Adipocyte (in vitro differentiated cells): ENCODE data around the gene C19orf81.

Source experiments
- DNase-seq: peaks from one replicate; pipeline ENCODE4 v3.0.0-alpha.2; 2015; ENCODE audit warnings: low read depth
- H3K27me3 ChIP-seq: replicated peaks from 2 replicates; pipeline ENCODE4 v1.7.0; 2013; ENCODE audit warnings: mild to moderate bottlenecking, low read length, moderate library complexity; ENCODE audit not compliant: control insufficient read depth, insufficient read depth
- H3K36me3 ChIP-seq: 2 replicates; pipeline ENCODE4 v1.7.0; 2013; ENCODE audit warnings: low read length, mild to moderate bottlenecking, moderate library complexity; ENCODE audit not compliant: control insufficient read depth, insufficient read depth, severe bottlenecking
- H3K4me1 ChIP-seq: 2 replicates; pipeline ENCODE4 v1.7.0; 2013; ENCODE audit warnings: mild to moderate bottlenecking, low read length, moderate library complexity; ENCODE audit not compliant: control insufficient read depth, insufficient read depth
- H3K4me3 ChIP-seq: 2 replicates; pipeline ENCODE4 v1.7.0; 2013; ENCODE audit warnings: mild to moderate bottlenecking, low read length, moderate library complexity
- H3K9ac ChIP-seq: 2 replicates; pipeline ENCODE4 v1.7.0; 2013; ENCODE audit warnings: mild to moderate bottlenecking, low read length, moderate library complexity
- H3K9me3 ChIP-seq: 2 replicates; pipeline ENCODE4 v1.7.0; 2013; ENCODE audit warnings: mild to moderate bottlenecking, low read length, moderate library complexity; ENCODE audit not compliant: control insufficient read depth

Gene C19orf81

DNA sequence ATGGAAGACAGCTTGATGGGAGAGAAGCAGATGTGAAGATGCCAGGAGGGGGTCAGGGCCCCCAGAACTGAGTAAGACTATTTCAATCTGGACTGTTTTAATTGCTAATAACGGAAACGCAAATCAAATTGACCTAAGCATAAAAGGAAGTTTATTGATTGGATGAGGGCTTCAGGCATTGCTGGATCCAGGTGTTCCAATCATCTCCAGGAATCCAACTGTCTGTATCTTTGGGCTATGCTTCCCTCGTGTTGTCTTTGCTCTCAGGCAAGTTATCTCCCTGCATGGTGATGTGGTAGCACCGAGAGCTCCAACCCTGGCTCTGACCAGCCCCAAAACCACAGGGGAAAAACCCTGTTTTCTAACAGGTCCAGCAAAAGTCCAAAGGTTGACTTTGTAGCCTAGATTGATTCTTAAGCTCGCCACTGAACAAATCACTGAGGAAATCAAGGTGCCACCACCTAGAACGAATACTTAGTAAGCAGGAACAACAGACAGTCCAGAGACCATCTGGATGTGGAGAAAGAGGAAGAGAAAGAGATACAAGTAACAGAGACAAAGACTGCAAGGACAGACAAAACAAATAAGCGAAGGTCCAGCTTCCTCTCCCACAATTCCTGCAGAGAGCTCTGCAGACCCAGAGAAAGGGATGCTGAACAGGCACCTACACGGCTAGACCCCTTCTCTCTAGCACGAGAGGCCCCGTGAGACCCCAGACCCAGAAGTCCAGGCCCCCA, 1.2 kb upstream of the C19orf81 start:
- DNase-seq: no peak
- H3K4me3 ChIP-seq: no peak overlapping the region
- H3K27me3 ChIP-seq: peaks cover 22% of the 10 kb centered on the region
- H3K4me1 ChIP-seq: no peaks in the 10 kb centered on the region
- no peak overlapping the region for H3K9ac ChIP-seq
- no peaks in the 10 kb centered on the region for H3K9me3 ChIP-seq
- no peaks in the 10 kb centered on the region for H3K36me3 ChIP-seq

DNA sequence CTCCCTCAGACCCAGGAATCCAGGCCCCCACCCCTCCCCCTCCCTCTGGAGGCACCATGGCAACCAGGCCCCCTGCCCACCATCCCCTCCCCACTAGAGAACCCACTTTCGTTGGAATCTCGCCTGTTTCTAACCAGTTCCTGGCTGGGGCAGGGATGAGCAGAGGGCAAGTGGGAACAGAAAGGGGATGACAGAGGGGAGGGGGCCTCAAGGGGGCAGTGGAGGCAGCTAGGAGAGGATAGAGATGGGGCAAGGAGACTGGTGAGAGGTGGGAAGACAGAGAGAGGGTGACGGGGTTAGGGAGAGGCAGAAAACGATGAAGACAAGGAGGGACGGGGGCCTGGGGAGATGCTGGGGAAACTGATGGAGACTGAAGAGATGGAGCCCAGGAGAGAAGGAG, 586 bp upstream of the C19orf81 start:
- Histone ChIP-seq H3K4me3 (no peak overlapping the region), H3K36me3 (no peaks in the 10 kb centered on the region), H3K9ac (no peak overlapping the region), H3K9me3 (no peaks in the 10 kb centered on the region), H3K27me3 (peaks cover 27% of the 10 kb centered on the region), H3K4me1 (no peaks in the 10 kb centered on the region)
- DNase-seq: no peak

DNA sequence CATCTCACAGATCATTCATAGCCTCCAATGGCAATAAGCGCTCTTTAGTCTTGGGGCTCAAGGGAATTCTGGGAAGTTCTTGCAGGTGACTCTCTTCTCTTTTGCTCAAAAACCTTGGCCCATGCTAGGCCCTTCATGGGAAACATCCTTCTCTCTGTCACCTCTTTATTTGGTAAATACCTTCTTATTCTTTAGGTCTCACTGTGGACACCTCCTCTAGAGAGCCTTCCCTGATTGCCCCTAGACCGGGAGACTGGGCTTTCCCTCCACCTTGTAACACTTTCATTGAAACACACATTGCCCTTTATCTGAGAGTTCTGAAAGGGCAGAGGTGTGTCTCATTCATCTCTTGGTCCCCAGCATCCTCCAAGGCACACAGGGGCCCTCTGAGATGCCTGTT, 1.9 kb downstream of the C19orf81 start:
- H3K27me3 ChIP-seq: peaks cover 23% of the 10 kb centered on the region
- peaks cover 13% of the 10 kb centered on the region for H3K9me3 ChIP-seq
- H3K9ac ChIP-seq: no peak overlapping the region
- no peak for DNase-seq
- no peaks in the 10 kb centered on the region for H3K4me1 ChIP-seq
- H3K36me3 ChIP-seq: no peaks in the 10 kb centered on the region
- no peak overlapping the region for H3K4me3 ChIP-seq

- Histone ChIP-seq H3K9me3 (peaks cover 13% of the 10 kb centered on the region), H3K36me3 (no peaks in the 10 kb centered on the region), H3K4me1 (no peaks in the 10 kb centered on the region), H3K27me3 (peaks cover 28% of the 10 kb centered on the region), H3K9ac (no peak overlapping the region), H3K4me3 (no peak overlapping the region)
- no peak for DNase-seq
Measured at GRCh38 chr19:50652722-50653121, 3.5 kb downstream of the C19orf81 start.

DNA sequence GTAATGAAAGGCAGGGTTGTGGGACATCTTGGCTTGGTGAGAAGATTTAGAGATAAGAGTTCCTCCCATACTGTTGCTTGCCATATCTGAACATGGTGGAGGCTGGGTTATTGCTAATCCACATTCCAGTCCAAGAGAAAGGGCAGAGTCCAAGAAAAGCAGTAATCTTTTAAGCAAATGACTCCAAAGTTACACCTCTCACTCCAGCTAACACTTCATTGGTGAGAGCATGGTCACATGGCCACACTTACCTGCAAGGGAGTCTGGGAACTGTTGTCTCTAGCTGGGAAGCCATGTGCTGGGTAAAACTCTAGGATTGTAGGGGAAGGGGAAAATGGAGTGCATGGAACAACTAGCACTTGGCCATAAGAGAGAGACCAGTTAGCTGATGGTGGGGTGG, 5.6 kb downstream of the C19orf81 start:
- Histone ChIP-seq H3K27me3 (peaks cover 28% of the 10 kb centered on the region), H3K9me3 (peaks cover 13% of the 10 kb centered on the region), H3K9ac (no peak overlapping the region), H3K4me1 (peaks cover 6% of the 10 kb centered on the region), H3K4me3 (no peak overlapping the region), H3K36me3 (no peaks in the 10 kb centered on the region)
- DNase-seq: no peak

- H3K4me1 ChIP-seq: peaks cover 6% of the 10 kb centered on the region
- peaks cover 27% of the 10 kb centered on the region for H3K27me3 ChIP-seq
- H3K36me3 ChIP-seq: no peaks in the 10 kb centered on the region
- H3K4me3 ChIP-seq: no peak overlapping the region
- H3K9ac ChIP-seq: no peak overlapping the region
- DNase-seq: no peak
- peaks cover 13% of the 10 kb centered on the region for H3K9me3 ChIP-seq
Measured at GRCh38 chr19:50657222-50657669, 8.0 kb downstream of the C19orf81 start.

DNA sequence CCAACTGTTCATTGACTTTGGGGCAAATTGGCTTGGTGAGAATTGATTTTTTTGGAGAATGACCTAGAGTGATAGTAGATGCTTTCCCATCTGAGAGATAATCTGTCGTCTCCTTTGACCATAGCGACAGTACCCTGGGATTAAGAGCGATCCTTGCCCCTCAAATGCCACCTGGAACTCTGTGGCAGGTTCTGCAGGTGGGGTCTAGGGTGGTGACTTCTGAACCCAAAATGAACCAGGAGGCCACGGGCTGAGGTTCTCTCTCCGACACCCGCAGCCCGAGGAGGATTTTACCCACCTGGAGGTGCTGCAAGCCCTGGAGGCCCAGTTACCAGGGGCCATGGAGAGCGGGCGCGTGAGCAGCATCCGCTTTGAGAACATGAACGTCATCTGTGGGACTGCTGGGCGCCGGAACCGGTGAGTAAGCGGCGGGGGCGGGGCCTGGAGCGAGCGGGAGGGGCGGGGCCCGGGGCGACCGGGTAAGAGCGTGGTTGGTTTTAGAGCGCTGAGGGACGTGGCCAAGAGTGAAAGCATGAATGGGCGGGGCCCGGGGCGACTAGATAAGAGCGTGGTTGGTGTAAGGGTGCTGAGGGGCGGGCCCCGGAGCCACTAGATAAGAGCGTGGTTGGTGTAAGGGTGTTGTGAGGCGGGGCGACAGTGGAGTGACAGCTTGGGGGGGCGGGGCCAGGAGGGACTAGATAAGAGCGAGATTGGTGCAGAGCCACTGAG, 8.6 kb downstream of the C19orf81 start:
- Histone ChIP-seq H3K4me1 (peaks cover 6% of the 10 kb centered on the region), H3K27me3 (peaks cover 21% of the 10 kb centered on the region), H3K4me3 (peak overlapping the region; percentile 68), H3K9ac (peak overlapping the region; percentile 34), H3K36me3 (no peaks in the 10 kb centered on the region), H3K9me3 (peaks cover 13% of the 10 kb centered on the region)
- peak; percentile 96 for DNase-seq

DNA sequence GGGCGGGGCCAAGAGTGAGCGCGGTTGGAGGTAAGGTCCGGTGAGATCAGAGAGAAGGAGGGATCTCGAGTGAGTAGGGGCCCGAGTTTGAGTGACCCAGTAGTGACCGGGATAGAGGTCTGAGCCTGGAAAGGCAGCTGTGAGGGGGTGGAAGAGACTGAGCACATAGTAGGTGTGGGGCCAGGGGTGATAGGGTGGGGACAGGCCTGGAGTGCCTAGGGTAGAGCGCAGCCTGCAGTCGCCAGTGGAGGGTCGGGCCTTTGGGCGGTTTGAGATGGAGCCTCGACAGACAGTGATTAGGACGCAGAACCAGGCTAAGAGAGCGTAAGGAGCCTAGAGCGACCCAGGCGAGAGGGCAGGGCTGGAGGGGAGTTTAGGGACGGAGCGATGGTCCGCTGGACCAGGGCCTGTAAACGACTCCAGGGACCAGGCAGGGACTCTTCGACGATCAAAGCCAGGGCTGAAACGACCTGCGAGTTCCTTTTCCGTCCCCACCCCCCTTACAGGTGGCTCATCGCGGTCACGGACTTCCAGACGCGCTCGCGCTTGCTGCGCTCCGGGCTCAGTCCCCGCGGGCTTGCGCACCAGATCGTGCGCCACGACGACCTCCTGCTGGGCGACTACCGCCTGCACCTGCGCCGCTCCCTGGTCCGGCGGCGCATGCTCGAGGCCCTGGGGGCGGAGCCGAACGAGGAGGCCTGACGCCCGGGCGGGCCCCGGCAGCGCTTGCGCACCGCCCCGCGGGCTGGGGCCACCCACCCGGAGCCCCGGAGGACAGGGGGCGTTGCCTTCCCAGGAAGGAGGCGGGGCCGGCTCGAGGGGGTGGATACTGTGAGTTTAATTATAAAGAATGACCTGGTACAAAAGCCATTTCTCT, 9.4 kb downstream of the C19orf81 start:
- Histone ChIP-seq H3K9ac (no peak overlapping the region), H3K9me3 (peaks cover 13% of the 10 kb centered on the region), H3K4me3 (peak overlapping the region; percentile 68), H3K36me3 (no peaks in the 10 kb centered on the region), H3K27me3 (peaks cover 21% of the 10 kb centered on the region), H3K4me1 (peaks cover 6% of the 10 kb centered on the region)
- peak; percentile 64 for DNase-seq

DNA sequence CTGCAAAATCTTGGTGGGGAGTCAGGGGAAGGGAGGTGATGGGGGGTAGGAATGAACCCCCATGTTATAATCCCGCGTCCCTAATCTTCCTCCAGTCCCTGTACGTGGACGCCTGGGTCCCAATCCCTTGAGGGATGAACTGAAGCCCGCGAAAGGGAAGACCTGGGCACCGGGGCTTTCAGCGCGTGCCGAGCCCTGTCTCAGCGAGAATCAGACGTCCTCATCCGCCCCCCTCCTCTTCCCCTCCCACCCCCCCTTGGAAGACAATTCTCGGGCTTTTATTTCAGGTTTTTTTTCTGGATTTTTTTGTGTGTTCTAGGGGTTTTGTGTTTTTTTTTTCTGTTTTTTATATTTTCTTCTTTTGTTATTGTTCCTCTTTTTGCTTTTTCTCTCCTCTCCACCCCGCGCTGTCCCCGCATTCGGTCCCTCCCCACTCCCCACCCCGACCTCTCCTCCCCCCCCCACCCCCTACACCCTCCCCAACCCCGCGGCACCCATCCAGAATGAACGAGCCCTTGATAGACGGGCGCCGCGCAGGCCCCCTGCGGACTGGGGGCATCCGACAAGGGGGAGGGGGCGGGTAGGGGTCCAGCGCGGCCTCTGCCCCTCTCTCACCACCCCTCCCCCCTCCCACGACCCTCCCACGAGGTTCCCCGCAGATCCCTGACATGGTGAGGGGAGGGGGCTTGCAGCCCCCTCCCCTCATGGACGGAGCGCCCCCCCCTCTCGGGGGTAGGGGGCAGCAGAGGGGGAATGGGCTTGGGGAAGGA, 10.3 kb downstream of the C19orf81 start:
- Histone ChIP-seq H3K36me3 (no peaks in the 10 kb centered on the region), H3K9me3 (peaks cover 19% of the 10 kb centered on the region), H3K9ac (no peak overlapping the region), H3K27me3 (peaks cover 21% of the 10 kb centered on the region), H3K4me1 (peaks cover 6% of the 10 kb centered on the region), H3K4me3 (peak overlapping the region; percentile 68)
- DNase-seq: no peak

GRCh38 chr19:50660088-50660366, 10.8 kb downstream of the C19orf81 start:
- Histone ChIP-seq H3K4me3 (no peak overlapping the region), H3K4me1 (peaks cover 6% of the 10 kb centered on the region), H3K36me3 (no peaks in the 10 kb centered on the region), H3K27me3 (peaks cover 16% of the 10 kb centered on the region), H3K9me3 (peaks cover 15% of the 10 kb centered on the region), H3K9ac (no peak overlapping the region)
- no peak for DNase-seq
